Astrocyte of the spinal cord (primary cell): ENCODE results near the gene CARF.
A peak's percentile ranks its signal among the peaks of the same experiment; 100 is the strongest.
"Not testable (repeated sequence)": the region's sequence is repeated elsewhere in the genome, so short reads cannot be mapped to it uniquely, and the experiment has no call there.

Experiments
- DNase-seq: peaks from one replicate; pipeline ENCODE4 v3.0.0; 2011; ENCODE audit warnings: low read depth, low spot score
- H3K4me3 ChIP-seq: 2 replicates; pipeline ENCODE4 v1.5.1; 2011; ENCODE audit warnings: low read depth, mild to moderate bottlenecking, low read length, moderate library complexity
- in situ Hi-C: cut with HindIII; loops from 2 replicates; pipeline ENCODE4 v1.10.0; 2017; ENCODE audit warnings: low sequenced_read_pairs
- TF ChIP-seq, protein P1 (sequence below): IDR thresholded peaks from 2 replicates; pipeline ENCODE4 v1.5.1; 2012; ENCODE audit warnings: low read depth, mild to moderate bottlenecking, low read length, inconsistent platforms

CARF gene

GRCh38 chr2:202938960-202939359 is 26.9 kb downstream of the CARF start:
- no peak overlapping the region for H3K4me3 ChIP-seq
- TF ChIP-seq, protein P1, sequence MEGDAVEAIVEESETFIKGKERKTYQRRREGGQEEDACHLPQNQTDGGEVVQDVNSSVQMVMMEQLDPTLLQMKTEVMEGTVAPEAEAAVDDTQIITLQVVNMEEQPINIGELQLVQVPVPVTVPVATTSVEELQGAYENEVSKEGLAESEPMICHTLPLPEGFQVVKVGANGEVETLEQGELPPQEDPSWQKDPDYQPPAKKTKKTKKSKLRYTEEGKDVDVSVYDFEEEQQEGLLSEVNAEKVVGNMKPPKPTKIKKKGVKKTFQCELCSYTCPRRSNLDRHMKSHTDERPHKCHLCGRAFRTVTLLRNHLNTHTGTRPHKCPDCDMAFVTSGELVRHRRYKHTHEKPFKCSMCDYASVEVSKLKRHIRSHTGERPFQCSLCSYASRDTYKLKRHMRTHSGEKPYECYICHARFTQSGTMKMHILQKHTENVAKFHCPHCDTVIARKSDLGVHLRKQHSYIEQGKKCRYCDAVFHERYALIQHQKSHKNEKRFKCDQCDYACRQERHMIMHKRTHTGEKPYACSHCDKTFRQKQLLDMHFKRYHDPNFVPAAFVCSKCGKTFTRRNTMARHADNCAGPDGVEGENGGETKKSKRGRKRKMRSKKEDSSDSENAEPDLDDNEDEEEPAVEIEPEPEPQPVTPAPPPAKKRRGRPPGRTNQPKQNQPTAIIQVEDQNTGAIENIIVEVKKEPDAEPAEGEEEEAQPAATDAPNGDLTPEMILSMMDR = no peak
- in situ Hi-C loops = no loop called here
- no peak for DNase-seq

DNA sequence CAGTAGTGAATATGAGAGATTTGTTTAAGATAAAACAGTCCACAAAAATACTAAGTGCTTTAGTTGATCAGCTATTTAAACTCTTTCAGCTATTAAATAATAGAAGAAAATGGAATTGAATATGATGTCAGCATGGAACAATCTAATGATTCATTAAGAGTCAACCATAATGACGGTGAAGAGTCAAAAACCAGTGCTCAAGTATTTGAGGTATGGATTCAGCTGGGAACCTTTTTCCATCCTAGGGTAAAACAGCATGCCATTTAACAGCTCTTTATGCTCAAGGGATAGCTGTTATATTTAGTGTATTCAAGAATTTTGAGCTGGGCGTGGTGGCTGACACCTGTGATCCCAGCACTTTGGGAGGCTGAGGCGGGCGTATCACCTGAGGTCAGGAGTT is 29.7 kb downstream of the CARF start:
- in situ Hi-C loops = no loop called here
- no peak overlapping the region for H3K4me3 ChIP-seq
- DNase-seq = peak; percentile 37
- TF ChIP-seq, protein P1 = no peak

DNA sequence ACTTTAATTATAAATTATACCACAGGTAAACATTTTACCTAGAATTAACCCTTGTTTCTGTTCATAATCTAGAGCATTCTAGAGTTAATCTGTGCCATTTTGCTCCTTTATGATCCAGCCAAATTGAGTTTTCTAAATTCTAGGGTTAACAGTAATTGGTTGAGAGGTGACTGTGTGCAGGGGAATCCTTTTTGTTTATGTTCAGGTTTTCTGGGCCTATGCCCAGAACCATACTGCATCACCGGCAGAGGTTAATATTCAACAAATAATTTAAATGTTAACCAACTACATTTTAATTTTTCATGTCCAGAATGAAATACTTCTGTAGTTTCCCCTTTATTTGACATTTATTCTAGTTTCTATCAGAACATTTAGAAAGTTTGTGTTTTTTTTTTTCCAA is 32.3 kb downstream of the CARF start:
- in situ Hi-C loops = no loop called here
- TF ChIP-seq, protein P1 = no peak
- H3K4me3 ChIP-seq = no peak overlapping the region
- peak; percentile 39 for DNase-seq

GRCh38 chr2:202944816-202945215 is 32.7 kb downstream of the CARF start:
- TF ChIP-seq, protein P1 = no peak
- peak; percentile 30 for DNase-seq
- in situ Hi-C loops = no loop called here
- H3K4me3 ChIP-seq = no peak overlapping the region

DNA sequence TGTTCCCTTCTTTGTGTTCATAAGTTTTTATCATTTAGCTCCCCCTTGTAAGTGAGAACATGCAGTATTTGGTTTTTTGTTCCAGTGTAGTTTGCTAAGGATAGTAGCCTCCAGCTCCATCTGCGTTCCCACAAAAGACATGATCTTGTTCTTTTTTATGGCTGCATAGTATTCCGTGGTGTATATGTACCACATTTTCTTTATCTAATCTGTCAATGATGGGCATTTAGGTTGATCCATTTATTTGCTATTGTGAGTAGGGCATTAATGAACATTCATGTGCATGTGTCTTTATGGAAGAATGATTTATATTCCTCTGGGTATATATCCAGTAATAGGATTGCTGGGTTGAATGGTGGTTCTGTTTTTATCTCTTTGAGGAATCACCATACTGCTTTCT is 33.4 kb downstream of the CARF start:
- in situ Hi-C loops = no loop called here
- TF ChIP-seq, protein P1 = no peak
- H3K4me3 ChIP-seq = no peak overlapping the region
- no peak for DNase-seq

- DNase-seq, H3K4me3 ChIP-seq, in situ Hi-C loops: not testable (repeated sequence)
Measured at GRCh38 chr2:202949333-202949732, 37.3 kb downstream of the CARF start.

GRCh38 chr2:202950592-202950991 is 38.5 kb downstream of the CARF start:
- in situ Hi-C loops = no loop called here
- TF ChIP-seq, protein P1 = no peak

More at GRCh38 chr2:202950592-202950991, 38.5 kb downstream of the CARF start:
- no peak overlapping the region for H3K4me3 ChIP-seq
- DNase-seq = no peak
